Eye (tissue), 1 donor: ENCODE measurements around the gene CFAP69.
"Not testable (repeated sequence)": the region's sequence is repeated elsewhere in the genome, so short reads cannot be mapped to it uniquely, and the experiment has no call there.

ENCODE experiments used
- DNase-seq: peaks from one replicate; pipeline ENCODE4 v3.0.0-alpha.2; 2015

CFAP69 gene

DNA sequence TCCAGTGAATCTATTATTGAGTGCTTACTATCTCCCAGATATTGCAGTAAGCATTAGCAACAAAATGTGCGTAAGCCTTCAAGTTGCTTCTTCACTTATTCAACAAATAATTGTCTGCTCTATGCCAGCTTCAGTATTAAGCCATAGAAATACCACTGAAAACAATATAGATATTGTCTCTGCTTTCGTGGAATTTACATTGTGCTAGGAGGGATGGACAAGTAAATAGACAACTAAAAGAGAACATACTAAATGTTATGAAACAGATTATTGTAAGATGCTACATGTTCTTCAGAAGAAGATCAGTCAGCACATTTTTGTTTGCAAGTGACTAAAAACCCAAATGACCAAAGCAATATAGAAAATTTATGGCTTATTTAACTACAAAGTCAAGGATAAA lies 27.3 kb downstream of the CFAP69 start:
- no peak for DNase-seq

DNA sequence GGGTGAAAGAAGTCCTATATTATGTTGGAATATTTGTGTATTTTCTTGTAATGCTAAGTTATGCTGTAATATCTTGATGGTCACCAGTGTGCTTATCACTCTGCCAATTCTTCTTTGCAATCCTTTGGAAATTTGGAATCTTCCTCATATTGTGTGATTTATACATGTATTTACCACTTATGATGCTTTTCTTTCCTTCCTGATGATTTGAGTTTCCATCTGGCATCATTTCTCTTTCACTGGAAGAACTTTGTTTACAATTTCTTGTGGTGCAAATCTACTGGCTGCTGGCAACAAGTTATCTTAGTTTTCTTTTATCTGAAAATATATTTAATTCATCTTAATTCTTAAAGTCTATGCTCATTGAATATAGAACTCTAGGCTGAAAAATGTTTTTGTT lies 29.2 kb downstream of the CFAP69 start:
- no peak for DNase-seq

DNA sequence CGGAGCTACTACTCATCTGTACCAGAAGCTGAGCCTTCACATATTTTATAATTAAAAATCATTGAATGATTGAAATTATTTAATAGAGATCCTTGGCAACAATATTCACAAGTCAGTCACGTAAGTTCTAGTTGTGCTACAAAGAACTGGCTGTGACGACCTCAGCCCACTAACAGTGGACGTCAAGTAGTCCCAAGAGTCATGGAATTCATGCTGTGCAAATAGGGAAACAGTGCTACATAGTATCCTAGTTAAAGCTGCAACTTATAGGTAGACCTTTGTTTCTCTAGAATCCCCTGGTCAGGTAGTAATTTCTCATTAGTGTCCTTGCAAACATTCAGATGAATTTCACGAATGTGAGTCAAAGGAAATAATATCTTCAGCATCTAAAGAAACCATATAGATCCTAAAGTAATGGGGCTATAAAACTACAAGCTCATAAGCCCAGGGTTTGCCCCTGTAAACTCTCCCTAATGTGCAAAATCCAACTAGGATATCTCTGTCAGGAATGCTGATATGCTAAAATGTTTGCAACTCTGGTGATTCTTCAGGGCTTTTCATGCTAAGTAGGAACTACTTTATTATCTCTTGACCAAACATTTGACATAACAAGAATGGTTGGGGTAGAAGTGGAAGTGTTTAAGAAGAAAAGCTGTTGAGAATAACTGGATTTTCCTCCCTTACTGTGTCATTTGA lies 31.2 kb downstream of the CFAP69 start:
- DNase-seq: no peak

DNA sequence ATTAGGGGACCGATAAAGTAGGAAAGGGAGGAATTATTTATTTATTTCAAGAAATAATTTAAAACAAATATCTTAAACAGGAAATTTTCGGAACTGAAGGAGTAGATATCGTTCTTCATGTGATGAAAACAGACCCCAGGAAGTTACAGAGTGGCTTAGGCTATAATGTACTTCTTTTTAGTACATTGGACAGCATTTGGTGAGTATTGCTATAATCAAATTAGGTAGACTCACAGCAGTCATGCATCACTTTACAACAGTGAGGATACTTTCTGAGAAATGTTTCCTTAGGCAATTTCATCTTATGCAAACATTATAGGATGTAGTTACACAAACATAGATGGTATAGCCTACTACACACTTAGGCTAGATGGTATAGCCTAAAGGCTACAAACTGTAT lies 43.2 kb downstream of the CFAP69 start:
- no peak for DNase-seq

DNA sequence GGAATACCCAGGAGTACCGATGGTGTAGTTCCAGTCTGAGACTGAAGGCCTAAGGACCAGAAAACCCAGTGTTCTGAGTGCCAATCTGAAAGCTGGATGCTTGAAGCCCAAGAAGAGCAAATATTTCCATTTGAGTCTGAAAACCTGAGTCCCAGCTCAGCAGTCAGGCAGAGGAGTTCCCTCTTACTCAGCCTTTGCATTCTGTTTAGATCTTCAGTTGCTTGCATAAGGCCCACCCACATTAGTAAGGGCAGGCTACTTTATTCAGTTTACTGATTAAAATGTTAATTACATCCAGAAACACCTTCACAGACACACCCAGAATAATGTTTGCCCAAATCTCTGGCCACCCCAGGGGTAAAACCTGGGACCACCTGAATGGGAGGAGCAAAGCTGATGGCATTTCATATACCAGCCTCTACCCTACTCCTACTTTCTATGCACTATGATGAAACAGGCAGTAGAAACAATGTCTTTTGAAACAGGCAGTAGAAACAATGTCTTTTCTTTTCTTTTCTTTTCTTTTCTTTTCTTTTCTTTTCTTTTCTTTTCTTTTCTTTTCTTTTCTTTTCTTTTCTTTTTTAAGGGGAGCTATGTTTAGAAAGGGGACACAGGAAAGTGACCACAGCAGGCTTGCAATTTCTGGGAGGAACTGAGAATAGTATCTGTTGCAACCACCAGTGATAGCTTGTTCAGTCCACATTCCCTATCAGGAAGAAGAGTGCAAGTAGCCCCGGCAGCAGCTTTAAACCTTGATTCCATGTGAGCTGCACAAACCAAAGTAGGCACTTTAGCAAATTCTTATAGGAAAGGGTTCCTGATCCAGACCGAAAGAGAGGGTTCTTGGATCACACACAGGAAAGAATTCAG lies 45.5 kb downstream of the CFAP69 start:
- no peak for DNase-seq

DNA sequence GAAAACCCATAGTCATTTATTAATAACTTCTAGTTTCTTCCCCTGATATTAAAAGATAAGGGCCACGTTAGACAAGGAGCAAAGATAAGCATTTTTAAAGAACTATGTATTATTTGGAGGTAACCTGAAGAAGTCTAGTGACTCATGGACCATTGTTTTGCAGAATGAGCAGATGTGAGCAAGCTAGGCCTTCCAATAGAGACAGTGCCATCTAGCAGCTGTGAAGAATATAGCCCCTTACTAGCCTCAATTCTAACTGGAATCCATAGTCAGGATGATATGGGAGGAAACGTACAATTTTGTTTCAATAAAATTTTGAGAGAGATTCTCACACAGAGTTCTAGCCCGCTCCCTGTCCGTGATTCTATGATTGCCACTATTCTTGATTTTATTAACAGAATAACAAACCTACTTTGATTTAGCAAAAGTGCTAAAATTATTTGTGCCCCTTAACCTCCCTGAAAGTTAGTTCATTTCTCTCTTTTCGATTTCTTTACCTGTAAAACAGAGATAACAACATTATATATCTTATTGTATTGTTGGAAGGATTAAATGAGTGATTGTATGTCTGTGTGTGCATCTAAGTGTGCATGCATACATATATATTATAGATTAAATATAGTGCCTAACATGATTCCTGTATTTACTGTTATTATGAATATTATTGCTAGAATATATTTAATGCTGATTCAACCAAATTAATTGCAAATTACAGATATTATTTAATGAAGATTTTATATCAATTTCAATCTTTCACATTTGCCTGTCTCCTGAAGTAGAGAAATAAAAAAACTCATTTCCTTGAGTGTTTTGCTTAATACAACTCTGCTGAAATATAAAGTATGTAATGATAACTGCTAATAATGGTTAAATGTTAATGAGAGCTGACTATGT lies 53.4 kb downstream of the CFAP69 start:
- peak; percentile 33 for DNase-seq

DNA sequence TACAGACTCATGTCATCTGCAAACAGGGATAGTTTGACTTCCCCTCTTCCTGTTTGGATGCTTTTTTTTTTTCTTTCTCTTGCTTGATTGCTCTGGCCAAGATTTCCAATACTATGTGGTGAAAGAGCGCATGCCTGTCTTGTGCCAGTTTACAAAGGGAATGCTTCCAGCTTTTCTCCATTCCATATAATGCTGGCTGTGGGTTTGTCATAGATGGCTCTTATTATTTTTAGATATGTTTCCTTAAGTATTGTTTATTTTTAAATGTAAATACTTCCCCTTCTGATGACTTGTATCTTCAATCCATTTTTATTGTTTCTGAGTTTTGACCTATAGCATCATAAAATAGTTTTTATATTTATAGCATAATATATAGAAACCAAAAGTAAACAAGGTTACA lies 58.3 kb downstream of the CFAP69 start:
- no peak for DNase-seq

DNA sequence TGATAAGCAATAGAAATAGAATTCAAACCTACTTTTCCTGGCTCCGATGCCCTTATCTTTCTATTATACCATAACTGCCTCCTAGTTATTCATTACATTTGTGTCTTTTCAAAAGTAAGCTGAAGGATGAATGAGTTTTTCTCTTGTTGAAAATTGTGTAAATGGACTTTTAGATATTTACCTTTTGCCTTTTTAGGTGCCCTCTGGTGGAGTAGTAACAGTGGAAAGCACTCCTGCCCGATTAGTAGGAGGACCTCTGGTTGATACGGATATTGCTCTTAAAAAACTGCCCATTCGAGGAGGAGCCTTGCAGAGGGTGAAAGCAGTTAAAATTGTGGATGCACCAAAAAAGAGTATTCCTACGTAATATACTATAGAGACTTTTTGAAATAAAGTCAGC lies 64.9 kb downstream of the CFAP69 start:
- DNase-seq: no peak

DNA sequence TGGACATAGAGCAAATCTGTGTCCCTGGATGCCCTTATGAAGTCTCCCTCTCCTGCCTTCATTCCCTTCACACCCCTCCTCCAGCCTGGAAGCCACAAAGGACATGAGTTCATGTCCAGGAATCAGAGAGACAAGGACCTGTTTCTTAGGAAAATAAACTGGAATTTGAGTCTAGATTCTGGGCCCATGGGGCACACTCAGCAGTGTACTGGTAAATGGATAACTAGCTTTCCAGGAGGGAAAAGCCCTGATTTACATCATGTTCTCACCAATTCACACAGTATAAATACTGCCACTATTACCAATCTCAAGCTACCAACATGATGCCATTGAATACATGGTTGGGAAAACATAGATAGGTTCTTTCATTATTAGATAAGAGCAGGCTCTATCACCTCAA lies 66.2 kb downstream of the CFAP69 start:
- DNase-seq: no peak

DNA sequence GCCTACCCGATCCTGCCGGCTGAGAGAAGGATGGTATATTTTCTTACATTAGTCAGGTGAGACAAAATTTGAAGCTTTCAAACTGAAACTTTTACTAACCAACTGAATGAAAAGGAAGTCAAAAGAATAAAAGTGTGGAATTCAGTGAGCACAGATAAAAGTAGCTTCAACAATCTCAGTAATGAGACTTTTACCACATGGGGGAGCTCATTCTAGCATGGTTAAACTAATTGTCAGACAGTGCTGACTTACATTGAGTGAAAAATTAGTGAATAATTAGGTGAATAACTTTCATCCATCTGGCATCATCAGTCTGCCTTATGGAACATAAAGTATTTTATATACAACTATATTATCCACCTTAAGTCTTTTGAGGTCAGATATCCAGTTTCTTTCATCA lies 67.8 kb downstream of the CFAP69 start:
- DNase-seq: no peak

DNA sequence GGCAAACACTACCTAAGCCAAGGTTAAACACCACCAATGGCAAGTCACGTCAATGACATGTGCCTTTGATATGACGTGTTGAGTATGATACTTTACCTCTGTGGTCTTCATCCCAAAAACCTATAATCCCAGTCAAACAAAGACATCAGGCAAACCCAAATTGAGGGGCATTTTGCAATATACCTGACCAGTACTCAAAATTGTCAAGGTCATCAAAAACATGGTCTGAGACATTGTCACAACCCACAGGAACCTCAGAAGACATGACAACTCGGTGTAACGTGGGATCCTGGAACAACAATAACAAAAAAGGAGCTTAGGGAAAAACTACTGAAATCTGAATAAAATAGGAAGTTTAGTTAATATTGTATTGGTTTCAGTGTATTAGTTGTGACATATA lies 68.9 kb downstream of the CFAP69 start:
- no peak for DNase-seq

DNA sequence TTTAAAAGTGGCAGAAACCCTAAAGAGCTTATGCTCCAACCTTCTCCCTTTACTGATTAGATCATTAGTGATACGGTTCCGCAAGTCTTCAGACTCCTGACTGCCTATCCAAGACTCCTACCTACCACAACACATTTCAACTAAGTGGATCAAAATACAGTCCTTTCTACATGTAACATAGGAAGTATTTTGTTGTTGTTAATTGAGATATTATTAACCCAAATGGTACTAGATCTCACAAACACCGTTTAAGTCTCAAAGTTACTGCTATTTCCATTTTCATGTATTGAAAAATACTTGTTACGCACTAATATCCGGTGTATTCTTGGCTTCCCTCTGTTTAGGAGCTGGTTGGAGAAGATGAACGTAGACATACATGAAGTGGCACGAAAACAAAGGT lies 75.0 kb downstream of the CFAP69 start:
- DNase-seq: no peak

DNA sequence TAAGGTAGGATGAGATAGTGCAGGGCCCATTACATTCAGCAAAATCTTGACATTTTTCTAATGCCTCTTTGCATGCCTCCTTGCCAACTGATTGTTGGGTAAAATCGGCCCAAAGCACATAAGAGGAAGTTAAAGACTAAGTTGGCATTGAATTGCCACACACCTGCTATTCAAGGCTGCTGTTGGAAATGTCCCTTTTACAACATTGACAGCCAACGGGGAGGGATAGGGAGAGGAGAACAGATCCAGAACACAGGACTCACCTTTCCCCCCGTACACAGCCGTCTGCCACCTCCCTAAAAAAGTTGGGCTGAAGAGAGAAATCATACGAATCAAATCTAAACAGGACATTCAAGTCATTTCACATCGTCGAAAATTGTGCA lies 75.4 kb downstream of the CFAP69 start:
- DNase-seq: peak; percentile 19

DNA sequence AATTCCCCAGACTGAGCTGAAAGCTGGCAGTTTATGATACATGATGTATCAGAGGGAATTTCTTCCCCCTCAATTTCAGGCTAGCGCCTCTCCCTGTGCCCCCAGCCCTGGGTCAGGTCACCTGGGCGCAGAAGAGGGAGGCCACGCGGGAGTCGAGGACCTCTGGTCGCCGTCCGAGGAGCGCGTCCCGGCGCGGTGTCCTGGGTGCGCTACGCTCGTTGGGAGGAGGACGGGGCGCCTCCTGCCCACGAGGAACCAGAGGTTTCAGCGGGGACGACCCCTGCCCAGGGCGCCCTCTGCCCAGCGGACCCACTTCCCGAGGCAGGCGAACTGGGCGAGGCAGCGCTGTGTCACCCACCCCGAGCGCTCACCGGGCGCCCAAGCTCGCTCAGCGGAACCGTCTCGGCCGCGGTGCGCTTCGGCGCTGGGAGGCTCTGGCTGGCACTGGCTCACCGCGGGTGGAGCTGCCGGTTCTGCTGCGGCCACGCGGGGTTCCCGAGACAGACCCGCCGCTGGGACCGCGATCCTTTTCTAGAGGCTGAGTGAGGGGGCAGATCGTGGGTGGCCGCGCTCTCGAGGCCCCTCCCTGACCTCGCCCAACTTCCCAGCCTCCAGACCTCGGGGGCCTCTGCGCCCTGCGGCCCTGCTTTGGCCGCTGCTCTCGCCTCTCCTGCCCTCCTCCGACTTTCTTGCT lies 76.0 kb downstream of the CFAP69 start, which contains the start of gene FAM237B:
TSS of gene FAM237B (minus strand) at position 504 of the 694 bp plus-strand sequence. CDS start 1,556 bp downstream, outside the sequence.
- DNase-seq: peak; percentile 58

DNA sequence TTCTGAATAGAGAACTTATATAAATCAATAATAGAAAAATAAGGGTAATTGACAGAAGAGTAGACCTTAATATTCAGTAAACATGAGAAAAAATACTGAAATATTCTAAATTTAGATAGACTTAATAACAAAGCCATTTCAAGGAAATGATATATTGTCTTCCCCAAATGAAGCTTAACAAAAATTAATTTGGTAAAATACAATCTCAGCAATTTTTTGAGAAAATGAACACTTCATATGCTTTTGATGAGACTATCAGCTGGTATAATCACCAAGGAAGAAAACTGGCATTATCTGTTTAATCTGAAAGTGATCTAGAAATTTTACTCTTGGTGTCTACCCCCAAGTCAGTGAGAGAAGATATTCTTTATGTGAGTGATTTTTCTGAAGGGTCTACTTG lies 77.9 kb downstream of the CFAP69 start:
- no peak for DNase-seq

DNA sequence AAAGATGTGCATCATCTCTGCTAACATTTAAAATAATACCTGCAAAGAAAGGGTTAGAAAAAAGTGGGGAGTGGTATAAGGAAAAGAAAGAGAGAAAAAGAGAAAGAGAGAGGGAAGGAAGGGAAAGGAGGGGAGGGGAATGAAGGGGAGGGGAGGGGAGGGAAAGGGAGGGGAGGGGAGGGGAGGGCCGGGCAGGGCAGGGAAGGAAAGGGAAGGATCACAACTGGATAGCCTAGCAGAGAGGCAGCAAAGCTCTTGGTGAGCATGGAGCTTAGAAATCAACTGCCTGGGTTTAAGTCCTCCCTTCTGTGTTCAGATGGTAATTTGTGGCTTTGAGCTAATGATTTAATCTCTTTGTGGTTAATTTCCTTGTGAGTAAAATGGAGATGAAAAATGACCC lies 81.5 kb downstream of the CFAP69 start:
- DNase-seq: no peak

DNA sequence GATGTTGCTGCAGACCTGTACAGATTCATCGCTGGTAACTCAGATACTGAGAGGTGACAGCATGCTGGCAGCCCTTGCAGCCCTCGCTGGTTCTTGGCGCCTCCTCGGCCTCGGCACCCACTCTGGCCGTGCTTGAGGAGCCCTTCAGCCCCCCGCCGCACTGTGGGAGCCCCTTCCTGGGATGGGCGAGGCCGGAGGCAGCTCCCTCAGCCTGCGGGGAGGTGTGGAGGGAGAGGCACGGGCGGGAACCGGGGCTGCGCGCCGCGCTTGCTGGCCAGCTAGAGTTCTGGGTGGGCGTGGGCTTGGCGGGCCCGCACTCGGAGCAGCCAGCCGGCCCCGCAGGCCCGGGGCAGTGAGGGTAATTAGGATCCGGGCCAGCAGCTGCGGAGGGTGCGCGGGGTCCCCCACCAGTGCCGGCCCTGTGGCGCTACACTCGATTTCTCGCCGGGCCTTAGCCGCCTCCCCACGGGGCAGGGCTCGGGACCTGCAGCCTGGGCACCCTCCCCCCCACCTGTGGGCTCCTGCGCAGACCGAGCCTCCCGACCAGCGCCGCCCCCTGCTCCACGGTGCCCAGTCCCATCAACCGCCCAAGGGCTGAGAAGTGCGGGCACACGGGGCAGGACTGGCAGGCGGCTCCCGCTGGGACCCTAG lies 89.3 kb downstream of the CFAP69 start:
- DNase-seq: no peak

DNA sequence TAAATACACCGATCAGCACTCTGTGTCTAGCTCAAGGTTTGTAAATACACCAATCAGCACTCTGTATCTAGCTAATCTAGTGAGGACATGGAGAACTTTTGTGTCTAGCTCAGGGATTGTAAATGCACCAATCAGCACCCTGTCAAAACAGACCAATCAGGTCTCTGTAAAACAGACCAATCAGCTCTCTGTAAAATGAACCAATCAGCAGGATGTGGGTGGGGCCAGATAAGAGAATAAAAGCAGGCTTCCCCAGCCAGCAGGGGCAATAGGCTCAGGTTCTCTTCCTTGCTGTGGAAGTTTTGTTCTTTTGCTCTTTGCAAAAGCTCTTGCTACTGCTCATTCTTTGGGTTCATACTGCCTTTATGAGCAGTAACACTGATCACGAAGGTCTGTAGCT lies 90.0 kb downstream of the CFAP69 start:
- DNase-seq: not testable (repeated sequence)

DNA sequence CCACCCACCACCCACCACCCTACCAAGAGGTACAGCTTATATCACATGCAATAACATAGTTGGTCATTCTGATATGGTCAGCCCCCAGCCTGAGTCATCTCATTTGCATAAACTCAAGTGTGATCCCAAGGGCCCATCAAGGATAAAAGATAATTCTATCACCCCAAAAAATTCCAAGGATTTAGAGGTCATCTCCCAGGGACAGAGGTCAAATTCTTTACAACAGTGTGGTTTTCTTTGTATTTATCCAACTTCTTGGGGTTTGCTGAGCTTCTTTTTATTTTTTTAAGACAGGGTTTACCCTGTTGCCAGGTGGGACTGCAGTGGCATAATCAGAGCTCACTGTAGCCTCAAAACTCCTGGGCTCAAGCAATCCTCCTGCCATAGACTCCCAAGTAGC lies 92.1 kb downstream of the CFAP69 start:
- DNase-seq: no peak

DNA sequence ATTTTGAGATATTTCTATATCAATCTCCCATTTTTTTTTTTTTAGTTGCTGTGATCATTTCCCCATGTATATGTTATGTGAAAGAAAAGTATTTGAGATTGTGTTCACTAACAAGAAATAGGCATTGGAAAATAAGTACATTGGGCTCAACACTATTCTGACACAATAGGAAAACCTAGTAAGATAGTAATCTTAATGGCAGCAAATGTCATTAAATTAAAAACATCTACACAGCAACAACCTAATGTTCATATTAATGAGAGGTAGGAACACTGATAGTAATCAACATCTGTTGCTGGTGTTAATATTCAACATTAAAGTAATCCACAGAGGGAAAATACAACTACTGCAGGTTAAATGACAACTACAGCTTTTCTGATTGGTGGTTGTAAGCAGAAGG lies 100.0 kb downstream of the CFAP69 start:
- no peak for DNase-seq

DNA sequence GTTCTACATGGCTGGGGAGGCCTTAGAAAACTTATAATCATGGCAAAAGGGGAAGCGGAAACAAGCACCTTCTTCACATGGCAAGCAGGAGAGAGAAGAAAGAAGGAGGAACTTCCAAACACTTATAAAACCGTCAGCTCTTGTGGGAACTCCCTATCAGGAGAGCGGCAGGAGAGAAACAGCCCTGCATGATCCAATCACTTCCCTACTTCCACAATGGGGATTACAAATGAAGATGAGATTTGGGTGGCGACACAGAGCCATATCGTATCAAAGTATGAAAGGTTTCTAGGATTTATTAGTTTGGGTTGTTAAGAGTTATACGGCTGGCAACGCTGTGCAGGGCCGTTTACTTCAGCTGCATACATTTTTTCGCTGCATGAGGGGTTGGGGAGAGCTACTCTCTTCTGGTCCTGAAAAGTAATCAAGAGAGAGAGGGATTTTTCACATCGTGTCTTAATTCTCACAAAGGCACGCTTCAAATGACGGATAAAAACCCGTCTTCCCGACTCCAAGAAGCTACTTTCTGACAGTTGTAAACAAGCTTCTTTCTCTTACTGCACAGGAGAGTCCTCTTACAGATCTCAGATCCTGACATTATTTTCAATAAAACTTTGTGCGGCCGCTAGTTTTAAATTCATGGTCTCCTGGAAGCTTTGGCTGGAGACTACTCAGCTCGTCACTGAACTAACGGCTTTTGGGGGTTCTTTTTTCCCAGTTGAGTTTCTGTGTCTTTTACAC lies 100.8 kb downstream of the CFAP69 start:
- no peak for DNase-seq
